CD4-positive, alpha-beta memory T cell (primary cell): ENCODE data around the gene TMF1. TPM values are rescaled to one million over a fixed set of nuclear protein-coding genes. Genes with fewer than 3 reads are reported as not detected.

Experiments used
- CTCF ChIA-PET: fragments of 350-600 bp; sonication (Branson Sonifier 250); formaldehyde crosslinking; loops from one replicate; lab custom pipeline; 2021; ENCODE audit warnings: inconsistent platforms; ENCODE audit not compliant: partially characterized antibody; lab: Charles Lee
- POLR2A ChIA-PET: fragments of 350-600 bp; sonication (Branson Sonifier 250); formaldehyde crosslinking; loops from one replicate; lab custom pipeline; 2021; ENCODE audit not compliant: partially characterized antibody; lab: Charles Lee
- DNase-seq, 5 donors: peaks; one replicate each; pipeline versions ENCODE4 v3.0.0 to v3.0.0-alpha.2; 2020 to 2022; ENCODE audit warnings: mixed read lengths in 1 of 5
- H3K27ac ChIP-seq: one replicate; pipeline ENCODE4 v1.7.0; 2013; ENCODE audit warnings: low read depth, low read length
- H3K27me3 ChIP-seq: 2 replicates; pipeline ENCODE4 v1.7.0; 2013; ENCODE audit warnings: mild to moderate bottlenecking, low read length, moderate library complexity; ENCODE audit not compliant: insufficient read depth
- H3K36me3 ChIP-seq: 2 replicates; pipeline ENCODE4 v1.7.0; 2013; ENCODE audit warnings: mild to moderate bottlenecking, low read length, moderate library complexity; ENCODE audit not compliant: insufficient read depth
- H3K4me1 ChIP-seq: 2 replicates; pipeline ENCODE4 v1.7.0; 2013; ENCODE audit warnings: mild to moderate bottlenecking, low read length, moderate library complexity; ENCODE audit not compliant: insufficient read depth
- H3K4me3 ChIP-seq, 2 donors: one replicate each; pipeline ENCODE4 v1.7.0; 2013; ENCODE audit warnings: low read length in 2 of 2, mild to moderate bottlenecking in 1 of 2
- H3K9me3 ChIP-seq, 2 donors: one replicate each; pipeline ENCODE4 v1.7.0; 2013; ENCODE audit warnings: low read length in 2 of 2, control low read depth in 1 of 2; ENCODE audit not compliant: control insufficient read depth in 1 of 2
- H3K27ac Mint-ChIP-seq, 7 donors: one replicate each; pipeline ENCODE4 v1.8.0; 2020 to 2021; ENCODE audit warnings: mixed read lengths in 7 of 7, mild to moderate bottlenecking in 6 of 7, inconsistent platforms in 3 of 7, moderate library complexity in 3 of 7
- H3K27me3 Mint-ChIP-seq, 2 donors: one replicate each; pipeline ENCODE4 v1.8.0; 2020 to 2021; ENCODE audit warnings: mixed read lengths in 2 of 2
- H3K36me3 Mint-ChIP-seq, 2 donors: one replicate each; pipeline ENCODE4 v1.8.0; 2020 to 2021; ENCODE audit warnings: mixed read lengths in 2 of 2, inconsistent platforms in 1 of 2, mild to moderate bottlenecking in 1 of 2
- H3K4me1 Mint-ChIP-seq, 4 donors: one replicate each; pipeline ENCODE4 v1.8.0; 2020 to 2021; ENCODE audit warnings: mixed read lengths in 4 of 4, mild to moderate bottlenecking in 1 of 4
- H3K4me3 Mint-ChIP-seq, 8 donors: one replicate each; pipeline ENCODE4 v1.8.0; 2020 to 2021; ENCODE audit warnings: mixed read lengths in 8 of 8, mild to moderate bottlenecking in 7 of 8, moderate library complexity in 6 of 8, inconsistent platforms in 3 of 8
- H3K9me3 Mint-ChIP-seq, 8 donors: one replicate each; pipeline ENCODE4 v1.8.0; 2020 to 2021; ENCODE audit warnings: mixed read lengths in 8 of 8, mild to moderate bottlenecking in 5 of 8, inconsistent platforms in 3 of 8, moderate library complexity in 1 of 8
- intact Hi-C: fragments of 100-400 bp; cut with micrococcal nuclease; formaldehyde crosslinking; loops from one replicate; pipeline ENCODE4 v1.15.1; 2023
- polyA plus RNA-seq, 2 donors: library from polyadenylated mRNA; unstranded; fragments of 300-500 nt; fragmentation: Illumina TruSeq; gene quantifications; one replicate each; pipeline ENCODE4 v1.2.3, GENCODE V29; 2021
- total RNA-seq, 2 experiments: library from RNA; stranded (reverse); gene quantifications; one replicate each; pipeline ENCODE4 v1.2.3, GENCODE V29; 2021

TMF1 gene
- total and polyA plus RNA-seq, 4 experiments from 2014 or later = 42.8 to 61.0 (median 50.8) TPM

GRCh38 chr3:69082361-69082760, 30.2 kb upstream of the TMF1 start:
- ChIA-PET CTCF (interaction anchor here (0.8 to 1.9 kb wide), 4 partner anchors 10 to 39 kb away, joined by 3 to 10 read pairs (median 4); partner anchors contain the start of gene TMF1), POLR2A (interaction anchor here (0.7 to 18.6 kb wide), 6 partner anchors 10 to 117 kb away, joined by 3 to 287 read pairs (median 60); partner anchors contain the start of genes EOGT and TMF1)

GRCh38 chr3:69081583-69082262, 29.6 kb upstream of the TMF1 start:
- intact Hi-C loops = loop anchor here (5.0 kb wide), 1 partner anchor 1424 kb away; no protein-coding TSS in a partner anchor
- H3K36me3 Mint-ChIP-seq = peaks cover 9 to 32% of the 10 kb centered on the region in 2 donors

More at GRCh38 chr3:69082361-69082760, 30.2 kb upstream of the TMF1 start:
- no peaks in the 10 kb centered on the region for H3K27me3 Mint-ChIP-seq
- Histone ChIP-seq H3K36me3 (no peaks in the 10 kb centered on the region), H3K4me1 (peaks cover 70% of the 10 kb centered on the region), H3K27ac (peak overlapping the region; percentile 85), H3K9me3 (no peaks in the 10 kb centered on the region), H3K4me3 (no peak overlapping the region), H3K27me3 (no peaks in the 10 kb centered on the region)
- peaks cover 46 to 77% (median 59%) of the 10 kb centered on the region in 4 donors for H3K4me1 Mint-ChIP-seq
- intact Hi-C loops = loop anchor here (5.0 kb wide), 1 partner anchor 1425 kb away; no protein-coding TSS in a partner anchor
- H3K9me3 Mint-ChIP-seq = no peaks in the 10 kb centered on the region
- peak overlapping the region in 7 of 8 donors; percentile 63 to 99 (median 74) for H3K4me3 Mint-ChIP-seq
- H3K36me3 Mint-ChIP-seq = peaks cover 9 to 28% of the 10 kb centered on the region in 2 donors
- DNase-seq = no peak
- peak overlapping the region; percentile 85 to 99 (median 98) for H3K27ac Mint-ChIP-seq

GRCh38 chr3:69080233-69080920, 28.2 kb upstream of the TMF1 start, which contains the start of gene UBA3:
TSS of gene UBA3 (minus strand) at chr3:69080365. CDS start at chr3:69080353, 12 bp downstream.
- peak within 1 kb of the TSS; percentile 84 to 98 (median 89) for H3K4me3 Mint-ChIP-seq
- H3K27ac ChIP-seq = peak within 1 kb of the TSS; percentile 72
- H3K27me3 Mint-ChIP-seq = no peaks in the 10 kb centered on the region
- peak; percentile 84 to 94 (median 87) for DNase-seq
- H3K4me3 ChIP-seq = peak within 1 kb of the TSS; percentile 42 to 66
- POLR2A ChIA-PET = interaction anchor here (9.7 to 18.6 kb wide), 3 partner anchors 12 to 29 kb away, joined by 117 to 287 read pairs (median 208); partner anchors contain the start of gene TMF1
- CTCF ChIA-PET = no interaction called here
- intact Hi-C loops = loop anchor here (1.0 to 5.0 kb wide), 3 partner anchors 12 to 1423 kb away; partner anchors contain the start of gene TMF1
- H3K4me1 ChIP-seq = peaks cover 70% of the 10 kb centered on the region
- peaks cover 4 to 26% of the 10 kb centered on the region in 2 donors for H3K36me3 Mint-ChIP-seq
- H3K9me3 Mint-ChIP-seq = no peaks in the 10 kb centered on the region
- H3K27me3 ChIP-seq = no peaks in the 10 kb centered on the region
- no peaks in the 10 kb centered on the region for H3K9me3 ChIP-seq
- peak within 1 kb of the TSS; percentile 88 to 99 (median 97) for H3K27ac Mint-ChIP-seq
- H3K4me1 Mint-ChIP-seq = peaks cover 52 to 72% (median 62%) of the 10 kb centered on the region in 4 donors
- H3K36me3 ChIP-seq = no peaks in the 10 kb centered on the region

More at GRCh38 chr3:69081583-69082262, 29.6 kb upstream of the TMF1 start:
- ChIA-PET CTCF (interaction anchor here (1.0 to 1.2 kb wide), 4 partner anchors 8 to 38 kb away, joined by 3 to 4 read pairs (median 4); no protein-coding TSS in a partner anchor), POLR2A (interaction anchor here (0.5 to 18.6 kb wide), 6 partner anchors 11 to 117 kb away, joined by 3 to 287 read pairs (median 60); partner anchors contain the start of genes EOGT and TMF1)
- DNase-seq = peak in 1 of 5 donors; percentile 51
- Histone ChIP-seq H3K27me3 (no peaks in the 10 kb centered on the region), H3K4me3 (no peak overlapping the region), H3K9me3 (no peaks in the 10 kb centered on the region), H3K4me1 (peaks cover 70% of the 10 kb centered on the region), H3K36me3 (no peaks in the 10 kb centered on the region), H3K27ac (peak overlapping the region; percentile 85)
- peak overlapping the region; percentile 85 to 99 (median 97) for H3K27ac Mint-ChIP-seq
- no peaks in the 10 kb centered on the region for H3K27me3 Mint-ChIP-seq
- peaks cover 50 to 81% (median 63%) of the 10 kb centered on the region in 4 donors for H3K4me1 Mint-ChIP-seq
- no peaks in the 10 kb centered on the region for H3K9me3 Mint-ChIP-seq
- peak overlapping the region in 7 of 8 donors; percentile 35 to 98 (median 43) for H3K4me3 Mint-ChIP-seq

GRCh38 chr3:69079269-69080159, 27.4 kb upstream of the TMF1 start:
- no peaks in the 10 kb centered on the region for H3K9me3 ChIP-seq
- Mint-ChIP-seq H3K27ac (peak overlapping the region; percentile 47 to 97 (median 91)), H3K27me3 (no peaks in the 10 kb centered on the region), H3K4me1 (peaks cover 51 to 67% (median 60%) of the 10 kb centered on the region in 4 donors), H3K36me3 (peaks cover 5 to 20% of the 10 kb centered on the region in 2 donors), H3K9me3 (no peaks in the 10 kb centered on the region), H3K4me3 (peak overlapping the region; percentile 84 to 93 (median 89))
- no peak for DNase-seq
- ChIA-PET POLR2A (interaction anchor here (1.5 to 18.6 kb wide), 4 partner anchors 9 to 28 kb away, joined by 6 to 287 read pairs (median 162); partner anchors contain the start of gene TMF1), CTCF (interaction anchor here (0.9 kb wide), 1 partner anchor 20 kb away, joined by 4 read pairs; no protein-coding TSS in a partner anchor)
- no peaks in the 10 kb centered on the region for H3K27me3 ChIP-seq
- H3K4me3 ChIP-seq = peak overlapping the region; percentile 42 to 66
- peaks cover 68% of the 10 kb centered on the region for H3K4me1 ChIP-seq
- intact Hi-C loops = loop anchor here (1.0 to 5.0 kb wide), 3 partner anchors 13 to 1422 kb away; partner anchors contain the start of gene TMF1
- peak overlapping the region; percentile 72 for H3K27ac ChIP-seq
- H3K36me3 ChIP-seq = no peaks in the 10 kb centered on the region

GRCh38 chr3:69072928-69073327, 20.8 kb upstream of the TMF1 start:
- Mint-ChIP-seq H3K9me3 (no peaks in the 10 kb centered on the region), H3K27me3 (no peaks in the 10 kb centered on the region), H3K4me3 (peak overlapping the region in 1 of 8 donors; percentile 23), H3K27ac (peak overlapping the region in 5 of 7 donors; percentile 15 to 70 (median 31)), H3K4me1 (peaks cover 29 to 40% (median 34%) of the 10 kb centered on the region in 4 donors), H3K36me3 (peaks cover 32 to 44% of the 10 kb centered on the region in 2 donors)
- DNase-seq = no peak
- H3K9me3 ChIP-seq = no peaks in the 10 kb centered on the region
- no peak overlapping the region for H3K27ac ChIP-seq
- H3K27me3 ChIP-seq = no peaks in the 10 kb centered on the region
- ChIA-PET POLR2A (no interaction called here), CTCF (interaction anchor here (1.3 to 1.5 kb wide), 2 partner anchors 8 to 20 kb away, joined by 3 read pairs; partner anchors contain the start of gene TMF1)
- no peak overlapping the region for H3K4me3 ChIP-seq
- H3K4me1 ChIP-seq = peaks cover 25% of the 10 kb centered on the region
- H3K36me3 ChIP-seq = peaks cover 12% of the 10 kb centered on the region
- intact Hi-C loops = no loop called here

- peaks cover 43% of the 10 kb centered on the region for H3K4me1 ChIP-seq
- ChIA-PET POLR2A (interaction anchor here (2.5 to 10.3 kb wide), 3 partner anchors 14 to 26 kb away, joined by 14 to 208 read pairs (median 55); partner anchors contain the start of genes ARL6IP5, TMF1 and UBA3), CTCF (interaction anchor here (1.0 to 2.1 kb wide), 3 partner anchors 20 to 52 kb away, joined by 3 to 5 read pairs (median 3); partner anchors contain the start of gene EOGT)
- no peak overlapping the region for H3K27ac ChIP-seq
- H3K9me3 ChIP-seq = no peaks in the 10 kb centered on the region
- Mint-ChIP-seq H3K4me1 (peaks cover 30 to 54% (median 39%) of the 10 kb centered on the region in 4 donors), H3K27me3 (no peaks in the 10 kb centered on the region), H3K27ac (peak overlapping the region; percentile 41 to 94 (median 86)), H3K36me3 (peaks cover 30 to 36% of the 10 kb centered on the region in 2 donors), H3K4me3 (peak overlapping the region in 3 of 8 donors; percentile 13 to 80 (median 48)), H3K9me3 (no peaks in the 10 kb centered on the region)
- DNase-seq = no peak
- intact Hi-C loops = no loop called here
- no peaks in the 10 kb centered on the region for H3K27me3 ChIP-seq
- peaks cover 7% of the 10 kb centered on the region for H3K36me3 ChIP-seq
- H3K4me3 ChIP-seq = no peak overlapping the region
Observed at GRCh38 chr3:69066121-69066520, 14.0 kb upstream of the TMF1 start.
